ENCODE data around the gene NUP210L.

DNA sequence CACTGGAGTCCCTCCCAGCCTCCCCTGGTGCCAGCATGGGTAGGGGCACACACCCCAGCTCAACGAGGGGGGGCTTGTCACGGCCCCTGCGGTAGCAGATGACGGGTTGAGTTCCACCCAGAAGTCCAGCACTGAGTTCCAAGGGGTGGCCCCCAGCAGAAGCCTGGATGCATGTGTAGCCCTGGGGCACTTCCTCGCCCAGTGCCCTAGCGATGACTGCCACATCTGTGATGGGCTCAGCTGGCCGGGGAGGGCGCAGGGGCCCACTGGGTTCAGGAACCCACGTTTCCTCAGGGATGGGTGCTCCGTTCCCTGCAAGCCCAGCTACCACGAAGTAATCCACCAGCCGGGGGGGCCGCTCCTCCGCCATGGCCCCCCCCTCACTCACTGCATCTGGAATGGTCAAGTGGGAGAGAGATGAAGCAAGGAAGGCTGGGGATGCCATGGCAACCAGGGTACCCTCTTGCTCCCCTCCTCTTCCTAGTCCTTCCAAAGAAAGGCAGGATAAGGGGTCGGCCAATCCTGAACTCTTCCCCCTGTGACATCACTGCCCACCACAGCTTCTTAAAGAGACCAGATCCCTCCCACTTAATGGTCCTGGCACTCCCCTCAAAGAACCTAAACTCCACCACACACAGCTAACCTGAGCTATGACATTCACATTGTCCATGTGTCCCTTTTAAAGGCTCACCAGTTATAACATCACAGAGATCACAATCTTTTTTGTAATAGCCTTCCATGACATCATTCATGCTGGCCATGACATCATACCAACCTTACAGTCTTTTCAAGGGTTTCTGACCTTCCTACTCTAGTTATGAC, 210.7 kb downstream of the NUP210L start:
- TF ChIP-seq, protein P1, sequence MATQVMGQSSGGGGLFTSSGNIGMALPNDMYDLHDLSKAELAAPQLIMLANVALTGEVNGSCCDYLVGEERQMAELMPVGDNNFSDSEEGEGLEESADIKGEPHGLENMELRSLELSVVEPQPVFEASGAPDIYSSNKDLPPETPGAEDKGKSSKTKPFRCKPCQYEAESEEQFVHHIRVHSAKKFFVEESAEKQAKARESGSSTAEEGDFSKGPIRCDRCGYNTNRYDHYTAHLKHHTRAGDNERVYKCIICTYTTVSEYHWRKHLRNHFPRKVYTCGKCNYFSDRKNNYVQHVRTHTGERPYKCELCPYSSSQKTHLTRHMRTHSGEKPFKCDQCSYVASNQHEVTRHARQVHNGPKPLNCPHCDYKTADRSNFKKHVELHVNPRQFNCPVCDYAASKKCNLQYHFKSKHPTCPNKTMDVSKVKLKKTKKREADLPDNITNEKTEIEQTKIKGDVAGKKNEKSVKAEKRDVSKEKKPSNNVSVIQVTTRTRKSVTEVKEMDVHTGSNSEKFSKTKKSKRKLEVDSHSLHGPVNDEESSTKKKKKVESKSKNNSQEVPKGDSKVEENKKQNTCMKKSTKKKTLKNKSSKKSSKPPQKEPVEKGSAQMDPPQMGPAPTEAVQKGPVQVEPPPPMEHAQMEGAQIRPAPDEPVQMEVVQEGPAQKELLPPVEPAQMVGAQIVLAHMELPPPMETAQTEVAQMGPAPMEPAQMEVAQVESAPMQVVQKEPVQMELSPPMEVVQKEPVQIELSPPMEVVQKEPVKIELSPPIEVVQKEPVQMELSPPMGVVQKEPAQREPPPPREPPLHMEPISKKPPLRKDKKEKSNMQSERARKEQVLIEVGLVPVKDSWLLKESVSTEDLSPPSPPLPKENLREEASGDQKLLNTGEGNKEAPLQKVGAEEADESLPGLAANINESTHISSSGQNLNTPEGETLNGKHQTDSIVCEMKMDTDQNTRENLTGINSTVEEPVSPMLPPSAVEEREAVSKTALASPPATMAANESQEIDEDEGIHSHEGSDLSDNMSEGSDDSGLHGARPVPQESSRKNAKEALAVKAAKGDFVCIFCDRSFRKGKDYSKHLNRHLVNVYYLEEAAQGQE (IDR thresholded peaks at IDR 0.05; ENCODE audit: insufficient replicate concordance, low read depth): no peak
- TF ChIP-seq, protein P2, sequence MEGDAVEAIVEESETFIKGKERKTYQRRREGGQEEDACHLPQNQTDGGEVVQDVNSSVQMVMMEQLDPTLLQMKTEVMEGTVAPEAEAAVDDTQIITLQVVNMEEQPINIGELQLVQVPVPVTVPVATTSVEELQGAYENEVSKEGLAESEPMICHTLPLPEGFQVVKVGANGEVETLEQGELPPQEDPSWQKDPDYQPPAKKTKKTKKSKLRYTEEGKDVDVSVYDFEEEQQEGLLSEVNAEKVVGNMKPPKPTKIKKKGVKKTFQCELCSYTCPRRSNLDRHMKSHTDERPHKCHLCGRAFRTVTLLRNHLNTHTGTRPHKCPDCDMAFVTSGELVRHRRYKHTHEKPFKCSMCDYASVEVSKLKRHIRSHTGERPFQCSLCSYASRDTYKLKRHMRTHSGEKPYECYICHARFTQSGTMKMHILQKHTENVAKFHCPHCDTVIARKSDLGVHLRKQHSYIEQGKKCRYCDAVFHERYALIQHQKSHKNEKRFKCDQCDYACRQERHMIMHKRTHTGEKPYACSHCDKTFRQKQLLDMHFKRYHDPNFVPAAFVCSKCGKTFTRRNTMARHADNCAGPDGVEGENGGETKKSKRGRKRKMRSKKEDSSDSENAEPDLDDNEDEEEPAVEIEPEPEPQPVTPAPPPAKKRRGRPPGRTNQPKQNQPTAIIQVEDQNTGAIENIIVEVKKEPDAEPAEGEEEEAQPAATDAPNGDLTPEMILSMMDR (IDR thresholded peaks at IDR 0.05; ENCODE audit: insufficient read depth, low read length): no peak
- no peak for TF ChIP-seq GABPA (IDR thresholded peaks at IDR 0.05; ENCODE audit: low read depth)
- TF ChIP-seq POLR2AphosphoS5 (IDR thresholded peaks at IDR 0.05; ENCODE audit: low read depth): no peak
- no peak for TF ChIP-seq SPI1 (IDR thresholded peaks at IDR 0.05; ENCODE audit: borderline replicate concordance, low read depth)
